IMR-90 (cell line): ENCODE data around the gene PCDHGA12. TPM values are rescaled to one million over a fixed set of nuclear protein-coding genes. Genes with fewer than 3 reads are reported as not detected.
A peak's percentile ranks its signal among the peaks of the same experiment; 100 is the strongest.
"Not testable (repeated sequence)": the region's sequence is repeated elsewhere in the genome, so short reads cannot be mapped to it uniquely, and the experiment has no call there.

ENCODE experiments used
- ATAC-seq: fragments of 200-7000 bp; cut with Tn5 transposase; 2 replicates; pipeline ENCODE4 v1.9.1; 2020; ENCODE audit warnings: low read depth, mild to moderate bottlenecking, moderate library complexity
- BruUV-seq: library from RNA; stranded (reverse); fragments of 400-500 nt; replicated peaks from 2 replicates; lab custom pipeline; 2021; lab: Mats Ljungman, UMichigan
- CTCF ChIA-PET: fragments of 300-600 bp; formaldehyde crosslinking; extraction: SDS; loops from one replicate; lab custom pipeline; 2021; ENCODE audit warnings: antibody characterized with exemption; lab: Yijun Ruan, JAX
- POLR2A ChIA-PET: fragments of 300-600 bp; sonication (Branson Sonifier 250); formaldehyde crosslinking; loops from one replicate; lab custom pipeline; 2022; ENCODE audit warnings: antibody characterized with exemption; ENCODE audit not compliant: unreplicated experiment; lab: Charles Lee
- DNase-seq: peaks from one replicate; pipeline ENCODE4 v3.0.0; 2013
- H2AFZ ChIP-seq: replicated peaks from 2 replicates; pipeline ENCODE3; 2013; ENCODE audit warnings: low read length, mild to moderate bottlenecking; ENCODE audit not compliant: poor library complexity
- H2AK5ac ChIP-seq: 2 replicates; pipeline ENCODE4 v1.6.1; 2013; ENCODE audit warnings: low read depth, low read length, inconsistent platforms
- H2AK9ac ChIP-seq: replicated peaks from 2 replicates; pipeline ENCODE3; 2013; ENCODE audit warnings: mild to moderate bottlenecking, low read depth, low read length, moderate library complexity; ENCODE audit not compliant: poor library complexity
- H2BK120ac ChIP-seq: 2 replicates; pipeline ENCODE4 v1.6.1; 2013; ENCODE audit warnings: low read depth, low read length, inconsistent platforms
- H2BK15ac ChIP-seq: 3 replicates; pipeline ENCODE4 v1.6.1; 2013; ENCODE audit warnings: low read depth, low read length, inconsistent platforms
- H2BK20ac ChIP-seq: 2 replicates; pipeline ENCODE4 v1.6.1; 2013; ENCODE audit warnings: low read depth, mild to moderate bottlenecking, inconsistent platforms, low read length, moderate library complexity
- H2BK5ac ChIP-seq: 2 replicates; pipeline ENCODE4 v1.6.1; 2013; ENCODE audit warnings: mild to moderate bottlenecking, low read depth, low read length, inconsistent platforms; ENCODE audit not compliant: poor library complexity, severe bottlenecking
- H3K14ac ChIP-seq: replicated peaks from 2 replicates; pipeline ENCODE4 v1.6.1; 2013; ENCODE audit warnings: low read depth, low read length, inconsistent platforms
- H3K18ac ChIP-seq: 2 replicates; pipeline ENCODE4 v1.6.1; 2013; ENCODE audit warnings: low read depth, low read length, control low read depth
- H3K23ac ChIP-seq: 2 replicates; pipeline ENCODE4 v1.6.1; 2013; ENCODE audit warnings: low read depth, low read length, inconsistent platforms
- H3K27ac ChIP-seq: 2 replicates; pipeline ENCODE4 v1.5.1; 2013; ENCODE audit warnings: mild to moderate bottlenecking, control low read depth, low read length; ENCODE audit not compliant: insufficient read depth
- H3K27me3 ChIP-seq: 2 replicates; pipeline ENCODE4 v1.6.1; 2013; ENCODE audit warnings: low read length; ENCODE audit not compliant: control insufficient read depth, insufficient read depth
- H3K36me3 ChIP-seq: 2 replicates; pipeline ENCODE4 v1.6.1; 2013; ENCODE audit warnings: low read length, mixed read lengths; ENCODE audit not compliant: control insufficient read depth, insufficient read depth
- H3K4ac ChIP-seq: 2 replicates; pipeline ENCODE4 v1.6.1; 2013; ENCODE audit warnings: low read depth, low read length, inconsistent platforms
- H3K4me1 ChIP-seq: 2 replicates; pipeline ENCODE4 v1.6.1; 2013; ENCODE audit warnings: low read length, mixed read lengths; ENCODE audit not compliant: control insufficient read depth, insufficient read depth
- H3K4me2 ChIP-seq: 2 replicates; pipeline ENCODE4 v1.6.1; 2013; ENCODE audit warnings: low read depth, mild to moderate bottlenecking, control low read depth, low read length, moderate library complexity
- H3K4me3 ChIP-seq: 2 replicates; pipeline ENCODE4 v1.5.1; 2013; ENCODE audit warnings: low read depth, mild to moderate bottlenecking, control low read depth, low read length, moderate library complexity; ENCODE audit not compliant: insufficient read depth
- H3K56ac ChIP-seq: 2 replicates; pipeline ENCODE4 v1.6.1; 2013; ENCODE audit warnings: low read length, inconsistent platforms; ENCODE audit not compliant: insufficient read depth; ENCODE audit errors: extremely low read depth
- H3K79me1 ChIP-seq, 2 experiments: 2 replicates each; pipeline ENCODE4 v1.6.1; 2013; ENCODE audit warnings: low read length in 2 of 2, inconsistent platforms in 1 of 2, low read depth in 1 of 2
- H3K9ac ChIP-seq: 2 replicates; pipeline ENCODE4 v1.6.1; 2013; ENCODE audit warnings: low read depth, low read length, control low read depth
- H3K9me1 ChIP-seq: 2 replicates; pipeline ENCODE4 v1.6.1; 2013; ENCODE audit warnings: low read length, inconsistent platforms; ENCODE audit not compliant: insufficient read depth
- H3K9me3 ChIP-seq: 2 replicates; pipeline ENCODE4 v1.6.1; 2013; ENCODE audit warnings: low read length; ENCODE audit not compliant: control insufficient read depth, insufficient read depth
- H4K20me1 ChIP-seq: 2 replicates; pipeline ENCODE4 v1.6.1; 2013; ENCODE audit warnings: low read length, inconsistent platforms; ENCODE audit not compliant: insufficient read depth
- H4K5ac ChIP-seq: 2 replicates; pipeline ENCODE4 v1.6.1; 2013; ENCODE audit warnings: mild to moderate bottlenecking, low read depth, low read length, control low read depth
- H4K8ac ChIP-seq, 2 experiments: 2 replicates each; pipeline ENCODE4 v1.6.1; 2013; ENCODE audit warnings: low read depth in 2 of 2, low read length in 2 of 2, control low read depth in 1 of 2, inconsistent platforms in 1 of 2
- H4K91ac ChIP-seq: 2 replicates; pipeline ENCODE4 v1.6.1; 2013; ENCODE audit warnings: low read depth, low read length, inconsistent platforms; ENCODE audit not compliant: insufficient read depth
- RAD21 ChIP-seq: IDR thresholded peaks from 2 replicates; pipeline ENCODE4 v1.6.1; 2012; ENCODE audit warnings: low read length, improper control_type of control experiment
- WGBS, 2 experiments: methylation state at CpG; one replicate each; pipeline versions ENCODE4 v1.1.5 to v1.1.7; 2013; ENCODE audit warnings: missing lambda C conversion rate in 2 of 2; ENCODE audit not compliant: insufficient read length in 1 of 2; ENCODE audit errors: extremely low coverage in 2 of 2; 5-methylcytosine and 5-hydroxymethylcytosine counted together
- dilution Hi-C: fragments of 300-500 bp; cut with HindIII; formaldehyde crosslinking; loops from one replicate; pipeline ENCODE4 v1.14.3; 2018; ENCODE audit warnings: low sequenced_read_pairs; ENCODE audit not compliant: unreplicated experiment
- in situ Hi-C: fragments of 300-500 bp; cut with MboI; formaldehyde crosslinking; loops from 3 replicates; pipeline ENCODE4 v1.14.3; 2019; ENCODE audit warnings: low sequenced_read_pairs, inconsistent platforms, mixed read lengths
- intact Hi-C: fragments of 100-400 bp; cut with micrococcal nuclease; formaldehyde crosslinking; loops from 2 replicates; pipeline ENCODE4 v1.10.0; 2022
- polyA plus RNA-seq, 3 experiments: library from polyadenylated mRNA; depleted of rRNA; stranded (reverse); fragments of >200 nt; gene quantifications; 2 replicates each; pipeline ENCODE4 v1.2.3, GENCODE V29; 2012; ENCODE audit warnings: low replicate concordance in 1 of 3
- total RNA-seq: library from RNA; depleted of rRNA; stranded (reverse); fragments of >200 nt; gene quantifications from 2 replicates; pipeline ENCODE4 v1.2.3, GENCODE V29; 2012
- TF ChIP-seq, protein P1 (sequence below): conservative IDR thresholded peaks from 2 replicates; pipeline ENCODE4 v1.5.1; 2012; ENCODE audit warnings: mild to moderate bottlenecking, low read depth, low read length, improper control_type of control experiment

PCDHGA12 gene
- total and polyA plus RNA-seq, 2 of the 4 experiments (the other 2 are of a cell fraction), result 7.9 to 8.8 TPM

DNA sequence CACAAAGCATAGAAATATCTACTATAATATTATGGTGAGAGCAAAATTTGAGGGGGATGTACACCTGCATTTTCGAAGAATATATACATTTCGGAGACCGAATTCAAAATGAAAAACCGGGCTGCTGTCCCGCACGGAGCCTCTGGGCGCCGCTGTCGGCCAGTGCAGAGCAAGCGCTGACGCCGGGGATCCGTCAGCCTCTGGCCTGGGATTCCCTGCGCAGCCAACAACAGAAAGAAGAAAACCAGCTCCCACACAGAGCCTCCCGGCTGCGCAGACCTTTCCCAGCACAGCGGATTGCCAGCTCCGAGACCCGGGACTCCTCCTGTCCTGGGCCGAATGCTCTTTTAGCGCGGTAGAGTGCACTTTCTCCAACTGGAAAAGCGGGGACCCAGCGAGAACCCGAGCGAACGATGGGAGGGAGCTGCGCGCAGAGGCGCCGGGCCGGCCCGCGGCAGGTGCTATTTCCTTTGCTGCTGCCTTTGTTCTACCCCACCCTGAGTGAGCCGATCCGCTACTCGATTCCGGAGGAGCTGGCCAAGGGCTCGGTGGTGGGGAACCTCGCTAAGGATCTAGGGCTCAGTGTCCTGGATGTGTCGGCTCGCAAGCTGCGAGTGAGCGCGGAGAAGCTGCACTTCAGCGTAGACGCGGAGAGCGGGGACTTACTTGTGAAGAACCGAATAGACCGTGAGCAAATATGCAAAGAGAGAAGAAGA, 22.4 kb upstream of the PCDHGA12 start, which contains the start of gene PCDHGB6:
Gene PCDHGB6 (plus strand): TSS at position 232 of the 716 bp plus-strand sequence. CDS start 182 bp downstream, at position 414.
- H2AK5ac ChIP-seq, H3K14ac ChIP-seq, H3K56ac ChIP-seq, H2BK120ac ChIP-seq, H3K4me1 ChIP-seq, H3K27ac ChIP-seq, H3K4me2 ChIP-seq, H2AFZ ChIP-seq, BruUV-seq, in situ Hi-C loops, ATAC-seq, H3K18ac ChIP-seq, H2BK20ac ChIP-seq, H3K23ac ChIP-seq, intact Hi-C loops, H4K91ac ChIP-seq, H3K4ac ChIP-seq, H4K8ac ChIP-seq, dilution Hi-C loops, H3K9ac ChIP-seq, H4K5ac ChIP-seq, H4K20me1 ChIP-seq, H3K27me3 ChIP-seq, H2BK5ac ChIP-seq, H3K9me1 ChIP-seq, H2BK15ac ChIP-seq, H2AK9ac ChIP-seq: not testable (repeated sequence)
- 12% methylated on average over 12 of the region's 51 CpGs; no CpG with 5 or more reads in 1 of the 2 experiments for WGBS, 2 experiments
- peak; percentile 38 for TF ChIP-seq RAD21
- TF ChIP-seq, protein P1, sequence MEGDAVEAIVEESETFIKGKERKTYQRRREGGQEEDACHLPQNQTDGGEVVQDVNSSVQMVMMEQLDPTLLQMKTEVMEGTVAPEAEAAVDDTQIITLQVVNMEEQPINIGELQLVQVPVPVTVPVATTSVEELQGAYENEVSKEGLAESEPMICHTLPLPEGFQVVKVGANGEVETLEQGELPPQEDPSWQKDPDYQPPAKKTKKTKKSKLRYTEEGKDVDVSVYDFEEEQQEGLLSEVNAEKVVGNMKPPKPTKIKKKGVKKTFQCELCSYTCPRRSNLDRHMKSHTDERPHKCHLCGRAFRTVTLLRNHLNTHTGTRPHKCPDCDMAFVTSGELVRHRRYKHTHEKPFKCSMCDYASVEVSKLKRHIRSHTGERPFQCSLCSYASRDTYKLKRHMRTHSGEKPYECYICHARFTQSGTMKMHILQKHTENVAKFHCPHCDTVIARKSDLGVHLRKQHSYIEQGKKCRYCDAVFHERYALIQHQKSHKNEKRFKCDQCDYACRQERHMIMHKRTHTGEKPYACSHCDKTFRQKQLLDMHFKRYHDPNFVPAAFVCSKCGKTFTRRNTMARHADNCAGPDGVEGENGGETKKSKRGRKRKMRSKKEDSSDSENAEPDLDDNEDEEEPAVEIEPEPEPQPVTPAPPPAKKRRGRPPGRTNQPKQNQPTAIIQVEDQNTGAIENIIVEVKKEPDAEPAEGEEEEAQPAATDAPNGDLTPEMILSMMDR, result peak; percentile 37
- H3K9me3 ChIP-seq, result peaks cover 60% of the 10 kb centered on the region
- peak; percentile 19 for DNase-seq
- H3K4me3 ChIP-seq, result peak within 1 kb of the TSS; percentile 23; the same call in 1 of the 2 replicates
- H3K79me1 ChIP-seq, result peaks cover 9 to 15% of the 10 kb centered on the region in 2 experiments
- POLR2A ChIA-PET, result interaction anchor here (0.6 to 1.5 kb wide), 2 partner anchors 153 to 189 kb away, joined by 4 to 5 read pairs; no protein-coding TSS in a partner anchor
- H3K36me3 ChIP-seq, result peaks cover 18% of the 10 kb centered on the region
- CTCF ChIA-PET, result interaction anchor here (0.6 to 1.4 kb wide), 6 partner anchors 12 to 156 kb away, joined by 3 to 9 read pairs (median 4); partner anchors contain the start of gene PCDHGA11
